ENCODE results near the gene PCLAF. TPM values are rescaled to one million over a fixed set of nuclear protein-coding genes. Genes with fewer than 3 reads are reported as not detected.

Gene PCLAF
- total and polyA plus RNA-seq, 2 of the 8 experiments (the other 6 are each of a cell fraction or from before 2014, with no cell fraction given), result 76.2 to 124 TPM

DNA sequence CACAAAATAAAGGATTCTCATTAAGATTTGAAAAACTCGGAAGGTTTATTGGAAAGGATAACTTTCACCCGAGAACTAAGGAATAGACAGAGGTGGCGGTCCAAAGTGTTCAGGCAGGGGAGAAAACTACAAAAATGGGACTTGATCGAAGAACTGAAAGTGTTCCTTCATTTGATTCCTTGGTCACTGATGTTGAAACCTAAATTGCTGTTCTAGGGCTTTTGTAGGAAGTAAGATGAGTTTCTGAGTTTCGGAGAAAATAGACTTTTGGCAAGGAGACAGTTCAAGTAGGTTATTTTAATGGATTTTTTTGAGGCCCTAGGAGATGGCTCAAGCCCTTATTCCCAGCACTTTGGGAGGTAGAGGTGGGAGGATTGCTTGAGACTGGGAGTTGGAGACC is 7.8 kb upstream of the PCLAF start:
- Histone ChIP-seq H3K23me2 (ENCODE audit: low read depth, low read length) (no peaks in the 10 kb centered on the region; the same call in 1 of the 2 replicates), H2BK15ac (ENCODE audit: low read length) (no peak overlapping the region), H3K56ac (replicated peaks; ENCODE audit: insufficient read length, low read depth, low read length) (no peak overlapping the region), H3K18ac (ENCODE audit: extremely low read depth, low read length) (no peak overlapping the region), H3K36me3 (ENCODE audit: control insufficient read depth in 2 of 4, insufficient read depth in 4 of 4, low read length in 3 of 4) (no peaks in the 10 kb centered on the region), H3K27me3 (replicated peaks in 1 of 4; ENCODE audit: control insufficient read depth in 3 of 4, extremely low read depth in 1 of 4, insufficient read depth in 3 of 4, low read length in 3 of 4) (no peaks in the 10 kb centered on the region), H2BK20ac (ENCODE audit: low read length) (no peak overlapping the region), H2BK120ac (replicated peaks; ENCODE audit: low read depth, low read length) (no peak overlapping the region), H3K4ac (replicated peaks; ENCODE audit: insufficient read length, low read depth, low read length) (no peak overlapping the region), H4K91ac (replicated peaks; ENCODE audit: insufficient read length, low read length) (no peak overlapping the region), H3K9me3 (ENCODE audit: insufficient read depth in 2 of 2, low read depth in 1 of 2, low read length in 1 of 2) (no peaks in the 10 kb centered on the region), H3K4me3 (ENCODE audit: extremely low read depth in 1 of 4, insufficient read depth in 2 of 4, low read depth in 3 of 4, low read length in 4 of 4) (peak overlapping the region in 1 of 4 experiments; percentile 95; a peak in 2 of 8 replicates), H2BK12ac (ENCODE audit: low read depth, low read length) (no peak overlapping the region), H3K14ac (ENCODE audit: insufficient read length) (no peak overlapping the region), H3K79me1 (ENCODE audit: low read depth, low read length) (no peaks in the 10 kb centered on the region), H4K20me1 (replicated peaks in 1 of 2; ENCODE audit: control insufficient read depth in 1 of 2, insufficient read depth in 2 of 2, low read length in 2 of 2) (no peaks in the 10 kb centered on the region), H4K5ac (ENCODE audit: insufficient read length, low read depth, low read length) (no peak overlapping the region), H4K8ac (ENCODE audit: extremely low read depth, insufficient read depth, low read length) (no peak overlapping the region), H2BK5ac (ENCODE audit: low read depth, low read length) (no peak overlapping the region), H3K4me1 (replicated peaks in 1 of 4; ENCODE audit: control insufficient read depth in 3 of 4, insufficient read depth in 4 of 4, low read length in 3 of 4) (0 out of 7 replicates have a peak, but pooled peaks cover 0 to 2% (median 0%) of the 10 kb centered on the region in 4 experiments), H3K79me2 (ENCODE audit: control insufficient read depth in 1 of 2, insufficient read depth in 2 of 2, low read length in 2 of 2) (no peaks in the 10 kb centered on the region; a peak in 1 of 4 replicates), H3K4me2 (ENCODE audit: insufficient read depth in 1 of 2, low read depth in 2 of 2, low read length in 2 of 2) (peak overlapping the region in 1 of 2 experiments; percentile 51; a peak in 1 of 4 replicates), H2AFZ (ENCODE audit: low read length) (no peak overlapping the region), H3K9ac (replicated peaks in 1 of 4; ENCODE audit: extremely low read depth in 1 of 4, low read depth in 3 of 4, low read length in 3 of 4) (no peak overlapping the region), H2AK5ac (ENCODE audit: low read depth, low read length) (no peak overlapping the region), H3K27ac (ENCODE audit: low read depth, low read length) (no peak overlapping the region), H3K23ac (ENCODE audit: insufficient read length) (no peak overlapping the region)
- peak in 1 of 2 experiments; percentile 8 for DNase-seq (ENCODE audit: low read depth in 1 of 2, low spot score in 2 of 2)
- FAIRE-seq, result no peak
- CTCF ChIA-PET (ENCODE audit: partially characterized antibody), result interaction anchor here (0.6 kb wide), 1 partner anchor 145 kb away, joined by 3 read pairs; no protein-coding TSS in a partner anchor
- POLR2A ChIA-PET (ENCODE audit: partially characterized antibody), result no interaction called here
- WGBS, 2 experiments (ENCODE audit: extremely low coverage in 1 of 2, insufficient coverage in 1 of 2, insufficient read length in 1 of 2, insufficient replicate concordance in 2 of 2, low coverage in 1 of 2, low lambda C conversion rate in 2 of 2, missing lambda C conversion rate in 1 of 2), result 95% methylated on average over 5 of the region's 5 CpGs; no CpG with 5 or more reads in 1 of the 2 experiments
- TF ChIP-seq, protein P1, sequence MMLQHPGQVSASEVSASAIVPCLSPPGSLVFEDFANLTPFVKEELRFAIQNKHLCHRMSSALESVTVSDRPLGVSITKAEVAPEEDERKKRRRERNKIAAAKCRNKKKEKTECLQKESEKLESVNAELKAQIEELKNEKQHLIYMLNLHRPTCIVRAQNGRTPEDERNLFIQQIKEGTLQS (IDR thresholded peaks at IDR 0.05; ENCODE audit: insufficient read depth, low read depth, low read length), result no peak
- TF ChIP-seq NANOG (IDR thresholded peaks at IDR 0.05; ENCODE audit: insufficient read depth, low read depth, low read length, poor library complexity, severe bottlenecking), result no peak
- no peak for TF ChIP-seq JUN (IDR thresholded peaks at IDR 0.05; ENCODE audit: low read depth, low read length)
- TF ChIP-seq, protein P2, sequence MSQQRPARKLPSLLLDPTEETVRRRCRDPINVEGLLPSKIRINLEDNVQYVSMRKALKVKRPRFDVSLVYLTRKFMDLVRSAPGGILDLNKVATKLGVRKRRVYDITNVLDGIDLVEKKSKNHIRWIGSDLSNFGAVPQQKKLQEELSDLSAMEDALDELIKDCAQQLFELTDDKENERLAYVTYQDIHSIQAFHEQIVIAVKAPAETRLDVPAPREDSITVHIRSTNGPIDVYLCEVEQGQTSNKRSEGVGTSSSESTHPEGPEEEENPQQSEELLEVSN (IDR thresholded peaks at IDR 0.05), result no peak
- TF ChIP-seq HDAC6 (IDR thresholded peaks at IDR 0.05; ENCODE audit: low read depth, low read length), result no peak
- TF ChIP-seq JUND (IDR thresholded peaks at IDR 0.05; ENCODE audit: low read length), result no peak
- TF ChIP-seq SRF (IDR thresholded peaks at IDR 0.05; ENCODE audit: low read depth, low read length), result no peak
- no peak for TF ChIP-seq CEBPB (IDR thresholded peaks at IDR 0.05; ENCODE audit: low read depth, low read length)
- TF ChIP-seq POU5F1 (IDR thresholded peaks at IDR 0.05; ENCODE audit: low read depth, low read length), result no peak
- TF ChIP-seq PHF8 (conservative IDR thresholded peaks at IDR 0.05; ENCODE audit: low read depth, low read length), result no peak
- no peak for TF ChIP-seq GABPA (IDR thresholded peaks at IDR 0.05; ENCODE audit: borderline replicate concordance, insufficient read depth, low read length)
- no peak for TF ChIP-seq CHD1 (IDR thresholded peaks at IDR 0.05; ENCODE audit: low read depth, low read length)
- TF ChIP-seq RFX5 (IDR thresholded peaks at IDR 0.05; ENCODE audit: borderline replicate concordance, low read depth, low read length), result no peak
- TF ChIP-seq CHD2 (IDR thresholded peaks at IDR 0.05; ENCODE audit: low read length), result no peak

Data from H1 (cell line).